Chondrocyte (in vitro differentiated cells): ENCODE results near the gene MAP3K19. TPM values are rescaled to one million over a fixed set of nuclear protein-coding genes. Genes with fewer than 3 reads are reported as not detected.
A peak's percentile ranks its signal among the peaks of the same experiment; 100 is the strongest.

Source experiments
- DNase-seq: peaks from one replicate; pipeline ENCODE4 v3.0.0; 2021; ENCODE audit warnings: mixed read lengths, low spot score
- H3K27ac Mint-ChIP-seq: one replicate; pipeline ENCODE4 v1.8.0; 2021; ENCODE audit warnings: mild to moderate bottlenecking, moderate library complexity, mixed read lengths; ENCODE audit not compliant: unreplicated experiment
- H3K27me3 Mint-ChIP-seq: 2 replicates; pipeline ENCODE4 v1.8.0; 2021; ENCODE audit warnings: low read depth, mixed read lengths
- H3K36me3 Mint-ChIP-seq: 2 replicates; pipeline ENCODE4 v1.8.0; 2021; ENCODE audit warnings: low read depth, mixed read lengths
- H3K4me1 Mint-ChIP-seq: 2 replicates; pipeline ENCODE4 v1.8.0; 2021; ENCODE audit warnings: low read depth, mild to moderate bottlenecking, mixed read lengths
- H3K4me3 Mint-ChIP-seq: one replicate; pipeline ENCODE4 v1.8.0; 2021; ENCODE audit warnings: mild to moderate bottlenecking, moderate library complexity, mixed read lengths; ENCODE audit not compliant: unreplicated experiment
- H3K9me3 Mint-ChIP-seq: 2 replicates; pipeline ENCODE4 v1.8.0; 2021; ENCODE audit warnings: low read depth, mixed read lengths
- total RNA-seq: library from RNA; stranded (reverse); gene quantifications from 3 replicates; pipeline ENCODE4 v1.2.1, GENCODE V29; 2021
- TF ChIP-seq, protein P1 (sequence below): fragments of 200-600 bp; sonication (generic); IDR thresholded peaks from 2 replicates; pipeline ENCODE4 v1.5.0; 2021; ENCODE audit warnings: antibody characterized with exemption, mild to moderate bottlenecking, moderate library complexity

Gene MAP3K19
- total RNA-seq, 1 donor from 2014 or later = not detected

DNA sequence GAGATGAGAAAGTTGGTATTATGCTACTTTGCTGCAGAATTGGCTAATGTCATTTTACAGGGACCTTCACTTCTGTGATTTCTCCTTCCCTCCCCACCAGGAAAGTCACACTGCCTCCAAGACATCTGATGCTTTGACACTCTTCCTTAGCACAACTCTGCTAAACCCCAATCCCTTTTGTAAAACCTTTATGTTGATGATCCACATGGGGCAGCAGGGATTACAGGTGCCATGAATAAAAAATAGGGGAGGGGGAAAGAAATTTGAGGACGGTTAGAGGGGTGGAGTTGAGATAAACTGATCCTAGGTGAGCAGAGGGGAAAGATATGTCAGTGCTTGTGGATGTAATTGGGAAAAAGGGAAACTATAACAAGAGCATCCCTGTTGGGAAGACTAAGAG lies 102.3 kb downstream of the MAP3K19 start:
- H3K27ac Mint-ChIP-seq = no peak overlapping the region
- no peak for DNase-seq
- TF ChIP-seq, protein P1, sequence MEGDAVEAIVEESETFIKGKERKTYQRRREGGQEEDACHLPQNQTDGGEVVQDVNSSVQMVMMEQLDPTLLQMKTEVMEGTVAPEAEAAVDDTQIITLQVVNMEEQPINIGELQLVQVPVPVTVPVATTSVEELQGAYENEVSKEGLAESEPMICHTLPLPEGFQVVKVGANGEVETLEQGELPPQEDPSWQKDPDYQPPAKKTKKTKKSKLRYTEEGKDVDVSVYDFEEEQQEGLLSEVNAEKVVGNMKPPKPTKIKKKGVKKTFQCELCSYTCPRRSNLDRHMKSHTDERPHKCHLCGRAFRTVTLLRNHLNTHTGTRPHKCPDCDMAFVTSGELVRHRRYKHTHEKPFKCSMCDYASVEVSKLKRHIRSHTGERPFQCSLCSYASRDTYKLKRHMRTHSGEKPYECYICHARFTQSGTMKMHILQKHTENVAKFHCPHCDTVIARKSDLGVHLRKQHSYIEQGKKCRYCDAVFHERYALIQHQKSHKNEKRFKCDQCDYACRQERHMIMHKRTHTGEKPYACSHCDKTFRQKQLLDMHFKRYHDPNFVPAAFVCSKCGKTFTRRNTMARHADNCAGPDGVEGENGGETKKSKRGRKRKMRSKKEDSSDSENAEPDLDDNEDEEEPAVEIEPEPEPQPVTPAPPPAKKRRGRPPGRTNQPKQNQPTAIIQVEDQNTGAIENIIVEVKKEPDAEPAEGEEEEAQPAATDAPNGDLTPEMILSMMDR = no peak
- peaks cover 14% of the 10 kb centered on the region for H3K36me3 Mint-ChIP-seq
- no peaks in the 10 kb centered on the region for H3K27me3 Mint-ChIP-seq
- H3K4me3 Mint-ChIP-seq = no peak overlapping the region
- H3K4me1 Mint-ChIP-seq = no peaks in the 10 kb centered on the region
- no peaks in the 10 kb centered on the region for H3K9me3 Mint-ChIP-seq

DNA sequence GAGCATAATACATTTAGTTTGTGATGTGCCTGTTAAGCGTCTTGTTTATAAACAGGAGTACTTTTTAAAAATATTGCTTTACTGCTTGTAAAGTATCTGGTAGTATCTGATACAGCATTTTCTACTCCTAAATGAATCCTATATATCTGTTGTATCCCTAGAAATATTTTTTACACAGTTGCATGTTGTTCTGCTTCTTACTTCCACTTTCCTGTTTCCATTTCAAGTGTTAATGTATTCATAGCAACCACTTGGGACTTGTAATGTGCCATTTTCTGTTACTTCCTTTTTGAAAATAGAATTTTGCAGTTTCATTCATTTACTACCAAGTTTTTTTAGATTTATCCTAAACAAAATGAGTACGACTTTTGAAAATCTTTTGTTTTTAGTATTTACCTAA lies 103.7 kb downstream of the MAP3K19 start:
- H3K4me1 Mint-ChIP-seq = no peaks in the 10 kb centered on the region
- no peak for DNase-seq
- no peaks in the 10 kb centered on the region for H3K27me3 Mint-ChIP-seq
- peaks cover 16% of the 10 kb centered on the region for H3K36me3 Mint-ChIP-seq
- no peak overlapping the region for H3K27ac Mint-ChIP-seq
- no peak overlapping the region for H3K4me3 Mint-ChIP-seq
- H3K9me3 Mint-ChIP-seq = no peaks in the 10 kb centered on the region
- TF ChIP-seq, protein P1 = no peak

DNA sequence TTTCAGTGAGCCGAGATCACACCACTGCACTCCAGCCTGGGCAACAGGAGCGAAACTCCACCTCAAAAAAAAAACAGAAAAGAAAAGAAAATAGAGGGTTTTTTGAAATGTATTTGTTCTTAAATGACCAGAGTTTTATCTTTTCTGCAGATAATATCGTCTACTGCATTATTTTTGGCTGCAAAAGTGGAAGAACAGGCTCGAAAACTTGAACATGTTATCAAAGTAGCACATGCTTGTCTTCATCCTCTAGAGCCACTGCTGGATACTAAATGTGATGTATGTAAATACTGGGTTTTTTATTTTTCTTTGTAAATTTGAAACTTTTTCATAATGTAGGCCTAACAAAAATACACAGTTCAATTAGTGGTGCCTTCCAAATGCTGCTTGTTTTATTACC lies 110.6 kb downstream of the MAP3K19 start:
- no peaks in the 10 kb centered on the region for H3K27me3 Mint-ChIP-seq
- no peak overlapping the region for H3K4me3 Mint-ChIP-seq

DNA sequence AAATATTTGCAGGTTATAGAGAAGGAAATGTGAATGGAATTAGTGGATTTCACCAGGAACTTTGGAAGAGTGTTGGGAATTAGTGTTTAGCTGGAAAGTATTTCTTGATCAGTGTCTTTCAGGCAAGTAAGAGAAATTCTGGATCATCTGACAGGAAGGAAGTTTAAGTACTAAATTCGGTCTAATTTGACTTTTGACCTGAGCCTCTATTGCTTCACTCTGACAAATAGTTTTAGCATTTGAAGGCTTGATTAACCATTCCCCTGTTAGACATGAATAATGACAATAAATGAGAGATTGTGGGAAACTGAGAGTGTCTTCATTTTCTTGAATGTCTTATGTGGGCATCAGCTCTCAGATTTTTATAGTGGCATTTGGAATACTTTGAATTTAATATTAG lies 112.6 kb downstream of the MAP3K19 start:
- H3K4me1 Mint-ChIP-seq = peaks cover 40% of the 10 kb centered on the region
- no peak for DNase-seq
- peaks cover 3% of the 10 kb centered on the region for H3K36me3 Mint-ChIP-seq
- TF ChIP-seq, protein P1 = no peak
- H3K9me3 Mint-ChIP-seq = no peaks in the 10 kb centered on the region
- no peak overlapping the region for H3K4me3 Mint-ChIP-seq
- H3K27me3 Mint-ChIP-seq = no peaks in the 10 kb centered on the region
- H3K27ac Mint-ChIP-seq = peak overlapping the region; percentile 4

More for the DNA sequence above, 110.6 kb downstream of the MAP3K19 start:
- H3K36me3 Mint-ChIP-seq = peaks cover 9% of the 10 kb centered on the region
- no peak for DNase-seq
- TF ChIP-seq, protein P1 = no peak
- H3K4me1 Mint-ChIP-seq = peaks cover 36% of the 10 kb centered on the region
- H3K9me3 Mint-ChIP-seq = no peaks in the 10 kb centered on the region
- peak overlapping the region; percentile 17 for H3K27ac Mint-ChIP-seq

DNA sequence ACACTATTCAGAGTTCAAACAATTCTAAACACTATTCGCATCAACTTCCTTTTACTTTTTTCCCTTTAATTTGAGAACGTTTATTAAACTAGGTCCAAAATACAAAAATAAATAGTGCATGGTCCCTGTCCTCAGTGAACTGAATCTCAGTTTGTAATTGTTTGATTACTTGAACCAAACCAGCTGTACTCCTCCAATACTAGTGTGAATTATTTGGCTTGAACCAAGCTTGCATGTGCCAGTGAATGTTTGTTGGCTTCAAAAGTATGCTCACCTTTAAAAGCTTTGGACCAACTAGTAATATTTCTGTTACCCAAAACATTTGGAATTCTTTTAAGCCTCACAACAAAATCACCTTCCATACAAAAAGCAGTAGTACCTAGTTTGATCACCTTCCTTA lies 113.1 kb downstream of the MAP3K19 start:
- H3K27me3 Mint-ChIP-seq = no peaks in the 10 kb centered on the region
- peaks cover 40% of the 10 kb centered on the region for H3K4me1 Mint-ChIP-seq
- TF ChIP-seq, protein P1 = no peak
- DNase-seq = no peak
- H3K9me3 Mint-ChIP-seq = no peaks in the 10 kb centered on the region
- peak overlapping the region; percentile 29 for H3K27ac Mint-ChIP-seq
- no peak overlapping the region for H3K4me3 Mint-ChIP-seq
- H3K36me3 Mint-ChIP-seq = peaks cover 2% of the 10 kb centered on the region
